ENCODE data around the gene TMEM150A. TPM values are rescaled to one million over a fixed set of nuclear protein-coding genes. Genes with fewer than 3 reads are reported as not detected.

Gene TMEM150A
- total and polyA plus RNA-seq, 2 of the 13 experiments (the other 11 are each of a cell fraction or from before 2014, with no cell fraction given) = 30.1 to 70.4 TPM

- TF ChIP-seq TCF12 (IDR thresholded peaks at IDR 0.05) (no peak), TCF12 (CRISPR knock-in tag; IDR thresholded peaks at IDR 0.05) (peak; percentile 81), MEIS1 (CRISPR knock-in tag; IDR thresholded peaks at IDR 0.05; ENCODE audit: borderline replicate concordance) (peak; percentile 68), PCBP1 (IDR thresholded peaks at IDR 0.05; ENCODE audit: borderline replicate concordance, low read depth, low read length) (0 out of 2 replicates have a peak, but pooled peaks have one; percentile 49), ZNF281 (CRISPR knock-in tag; IDR thresholded peaks at IDR 0.05; ENCODE audit: borderline replicate concordance) (0 out of 2 replicates have a peak, but pooled peaks have one; percentile 20), ZNF564 (CRISPR knock-in tag; IDR thresholded peaks at IDR 0.05) (no peak; the same call in 1 of the 2 replicates), NCOA5 (CRISPR knock-in tag; IDR thresholded peaks at IDR 0.05) (no peak), NFE2L1 (CRISPR knock-in tag; IDR thresholded peaks at IDR 0.05; ENCODE audit: borderline replicate concordance) (no peak), EED (CRISPR knock-in tag; IDR thresholded peaks at IDR 0.05) (peak; percentile 81), ZSCAN29 (CRISPR knock-in tag; conservative IDR thresholded peaks at IDR 0.05) (peak; percentile 72; the same call in 1 of the 2 replicates), ZNF574 (CRISPR knock-in tag; IDR thresholded peaks at IDR 0.05) (peak; percentile 85), PHF20 (CRISPR knock-in tag; IDR thresholded peaks at IDR 0.05) (peak; percentile 94), ZNF792 (CRISPR knock-in tag; IDR thresholded peaks at IDR 0.05) (peak; percentile 52; the same call in 1 of the 2 replicates), SPEN (CRISPR knock-in tag; IDR thresholded peaks at IDR 0.05; ENCODE audit: low read depth) (peak; percentile 97), ARNTL (CRISPR knock-in tag; IDR thresholded peaks at IDR 0.05) (peak; percentile 74; the same call in 1 of the 2 replicates), TAF1 (CRISPR knock-in tag; IDR thresholded peaks at IDR 0.05) (peak; percentile 93), ZNF569 (CRISPR knock-in tag; IDR thresholded peaks at IDR 0.05; ENCODE audit: borderline replicate concordance) (no peak; the same call in 1 of the 2 replicates), FOSL2 (CRISPR knock-in tag; IDR thresholded peaks at IDR 0.05) (peak; percentile 54; the same call in 1 of the 2 replicates), AFF4 (CRISPR knock-in tag; IDR thresholded peaks at IDR 0.05) (peak; percentile 71; the same call in 1 of the 2 replicates)
These were observed 41.0 kb downstream of the TMEM150A start, which contains the start of gene GGCX (continued) for GRCh38 chr2:85561280-85562212.
